GM10248 (cell line): Measurements from ENCODE around the gene GLIS1.
"Not testable (repeated sequence)": the region's sequence is repeated elsewhere in the genome, so short reads cannot be mapped to it uniquely, and the experiment has no call there.

Experiments used
- CTCF ChIA-PET: fragments of 300-600 bp; sonication (Branson Sonifier 250); formaldehyde crosslinking; extraction: SDS; loops from one replicate; lab custom pipeline; 2021; ENCODE audit warnings: antibody characterized with exemption; lab: Yijun Ruan, JAX
- POLR2A ChIA-PET: fragments of 350-650 bp; sonication (Branson Sonifier 250); formaldehyde crosslinking; extraction: SDS; loops from one replicate; lab custom pipeline; 2020; ENCODE audit warnings: antibody characterized with exemption; lab: Yijun Ruan, JAX
- DNase-seq: peaks from one replicate; pipeline ENCODE4 v3.0.0; 2012; ENCODE audit errors: extremely low spot score
- CTCF ChIP-seq: IDR thresholded peaks from 2 replicates; pipeline ENCODE4 v1.5.1; 2012; ENCODE audit warnings: mild to moderate bottlenecking, low read depth; ENCODE audit errors: extremely low read depth, missing control alignments, control extremely low read depth

The GLIS1 gene

GRCh38 chr1:53558739-53559315, 180.1 kb downstream of the GLIS1 start:
- ChIA-PET CTCF (no interaction called here), POLR2A (no interaction called here)
- no peak for DNase-seq
- TF ChIP-seq CTCF = no peak

- DNase-seq = no peak
- POLR2A ChIA-PET = no interaction called here
- CTCF ChIA-PET = no interaction called here
- no peak for TF ChIP-seq CTCF
These were observed 180.9 kb downstream of the GLIS1 start for GRCh38 chr1:53557830-53558738.

GRCh38 chr1:53557369-53557768, 181.6 kb downstream of the GLIS1 start:
- ChIA-PET CTCF (no interaction called here), POLR2A (no interaction called here)
- TF ChIP-seq CTCF = no peak
- no peak for DNase-seq

- no peak for TF ChIP-seq CTCF
- ChIA-PET POLR2A (no interaction called here), CTCF (no interaction called here)
- no peak for DNase-seq
These were observed 182.2 kb downstream of the GLIS1 start for GRCh38 chr1:53556657-53557227.

GRCh38 chr1:53555620-53556326, 183.2 kb downstream of the GLIS1 start:
- CTCF ChIA-PET, POLR2A ChIA-PET, DNase-seq: not testable (repeated sequence)

GRCh38 chr1:53554592-53555305, 184.2 kb downstream of the GLIS1 start:
- no peak for TF ChIP-seq CTCF
- DNase-seq = no peak
- POLR2A ChIA-PET = no interaction called here
- CTCF ChIA-PET = no interaction called here
